ENCODE data around the gene SLC28A1. TPM values are rescaled to one million over a fixed set of nuclear protein-coding genes. Genes with fewer than 3 reads are reported as not detected.

SLC28A1 gene
- total RNA-seq, 4 donors from 2014 or later, result 0.22 to 0.42 TPM; not detected in 2

GRCh38 chr15:84956199-84956598 lies 71.7 kb downstream of the SLC28A1 start:
- Histone ChIP-seq H3K27ac (no peak overlapping the region), H3K27me3 (no peaks in the 10 kb centered on the region), H3K9me3 (no peaks in the 10 kb centered on the region), H3K36me3 (no peaks in the 10 kb centered on the region), H3K4me1 (peaks cover 0 to 14% (median 5%) of the 10 kb centered on the region in 4 donors), H3K4me3 (no peak overlapping the region)
- DNase-seq (ENCODE audit: low spot score in 2 of 2), result no peak
- WGBS, 2 donors, result 94 to 96% methylated on average over 2 of the region's 2 CpGs
- TF ChIP-seq POLR2A (IDR thresholded peaks at IDR 0.05) (no peak), EP300 (IDR thresholded peaks at IDR 0.05) (no peak), CTCF (IDR thresholded peaks at IDR 0.05) (no peak)

- Histone ChIP-seq H3K27ac (no peak overlapping the region), H3K36me3 (no peaks in the 10 kb centered on the region), H3K9me3 (peaks cover 0 to 6% (median 0%) of the 10 kb centered on the region in 4 donors), H3K4me1 (peaks cover 0 to 5% (median 2%) of the 10 kb centered on the region in 4 donors), H3K4me3 (no peak overlapping the region), H3K27me3 (no peaks in the 10 kb centered on the region)
- TF ChIP-seq EP300 (IDR thresholded peaks at IDR 0.05) (no peak), CTCF (IDR thresholded peaks at IDR 0.05) (no peak)
- WGBS, 2 donors, result 84 to 91% methylated on average over 13 of the region's 13 CpGs
- DNase-seq (ENCODE audit: low spot score in 2 of 2), result no peak
Observed at GRCh38 chr15:84960391-84961113, 76.1 kb downstream of the SLC28A1 start.

GRCh38 chr15:84961114-84961452 lies 76.6 kb downstream of the SLC28A1 start:
- Histone ChIP-seq H3K4me3 (no peak overlapping the region), H3K9me3 (peaks cover 0 to 6% (median 0%) of the 10 kb centered on the region in 4 donors), H3K36me3 (no peaks in the 10 kb centered on the region), H3K27me3 (no peaks in the 10 kb centered on the region), H3K27ac (no peak overlapping the region), H3K4me1 (no peaks in the 10 kb centered on the region)
- DNase-seq (ENCODE audit: low spot score in 2 of 2), result no peak
- 90 to 93% methylated on average over 3 of the region's 3 CpGs for WGBS, 2 donors
- TF ChIP-seq EP300 (IDR thresholded peaks at IDR 0.05) (no peak), POLR2A (IDR thresholded peaks at IDR 0.05) (no peak), CTCF (IDR thresholded peaks at IDR 0.05) (no peak)

GRCh38 chr15:84961707-84962106 lies 77.2 kb downstream of the SLC28A1 start:
- H3K4me3 ChIP-seq, result no peak overlapping the region
- H3K36me3 ChIP-seq, result no peaks in the 10 kb centered on the region
- TF ChIP-seq EP300 (IDR thresholded peaks at IDR 0.05) (no peak), CTCF (IDR thresholded peaks at IDR 0.05) (no peak), POLR2A (IDR thresholded peaks at IDR 0.05) (no peak)
- peaks cover 0 to 6% (median 0%) of the 10 kb centered on the region in 4 donors for H3K9me3 ChIP-seq
- no peak overlapping the region for H3K27ac ChIP-seq
- no peak for DNase-seq (ENCODE audit: low spot score in 2 of 2)
- 77 to 83% methylated on average over 3 of the region's 3 CpGs for WGBS, 2 donors
- no peaks in the 10 kb centered on the region for H3K4me1 ChIP-seq
- no peaks in the 10 kb centered on the region for H3K27me3 ChIP-seq

GRCh38 chr15:84962955-84963354 lies 78.5 kb downstream of the SLC28A1 start:
- no peak overlapping the region for H3K4me3 ChIP-seq
- TF ChIP-seq EP300 (IDR thresholded peaks at IDR 0.05) (no peak), POLR2A (IDR thresholded peaks at IDR 0.05) (no peak), CTCF (IDR thresholded peaks at IDR 0.05) (no peak)
- WGBS, 2 donors, result 60 to 62% methylated on average over 3 of the region's 3 CpGs

More at GRCh38 chr15:84962955-84963354, 78.5 kb downstream of the SLC28A1 start:
- no peak for DNase-seq (ENCODE audit: low spot score in 2 of 2)
- peaks cover 0 to 6% (median 0%) of the 10 kb centered on the region in 4 donors for H3K9me3 ChIP-seq
- peaks cover 0 to 5% (median 0%) of the 10 kb centered on the region in 4 donors for H3K4me1 ChIP-seq
- no peak overlapping the region for H3K27ac ChIP-seq
- no peaks in the 10 kb centered on the region for H3K36me3 ChIP-seq
- H3K27me3 ChIP-seq, result no peaks in the 10 kb centered on the region
